Right atrium auricular region (tissue), 2 donors: ENCODE results near the gene SLC23A1. TPM values are rescaled to one million over a fixed set of nuclear protein-coding genes. Genes with fewer than 3 reads are reported as not detected.
"Not testable (repeated sequence)": the region's sequence is repeated elsewhere in the genome, so short reads cannot be mapped to it uniquely, and the experiment has no call there.

Experiments
- DNase-seq: peaks from one replicate; pipeline ENCODE4 v3.0.0-alpha.2; 2019; ENCODE audit warnings: low spot score
- H3K27ac ChIP-seq, 2 donors: fragments of 200-600 bp; sonication (generic); 1 replicate in 1 of 2; 2 replicates in 1 of 2; pipeline ENCODE4 v1.5.1; 2016 to 2019
- H3K27me3 ChIP-seq, 2 donors: fragments of 200-600 bp; sonication (generic); one replicate each; pipeline versions ENCODE4 v1.5.1 to v1.6.0; 2017 to 2019
- H3K36me3 ChIP-seq: fragments of 200-600 bp; sonication (generic); one replicate; pipeline ENCODE4 v1.5.1; 2016
- H3K4me1 ChIP-seq, 2 donors: fragments of 200-600 bp; sonication (generic); one replicate each; pipeline versions ENCODE4 v1.5.1 to v1.6.0; 2017 to 2019
- H3K4me3 ChIP-seq, 2 donors: fragments of 200-600 bp; sonication (generic); 1 replicate in 1 of 2; 2 replicates in 1 of 2; pipeline ENCODE4 v1.5.1; 2017 to 2019; ENCODE audit warnings: mild to moderate bottlenecking in 1 of 2, moderate library complexity in 1 of 2
- H3K9me3 ChIP-seq, 2 donors: fragments of 200-600 bp; sonication (generic); one replicate each; pipeline ENCODE4 v1.5.1; 2019
- total RNA-seq, 2 donors: library from RNA; depleted of rRNA; stranded (reverse); fragments of >200 nt; gene quantifications; one replicate each; pipeline ENCODE4 v1.1.0, GENCODE V29; 2016
- TF ChIP-seq, protein P1 (sequence below), 2 donors: fragments of 200-600 bp; sonication (generic); IDR thresholded peaks; one replicate each; pipeline ENCODE4 v1.5.1; 2019; ENCODE audit warnings: antibody characterized with exemption in 2 of 2

The SLC23A1 gene
- total RNA-seq, 2 donors from 2014 or later, result not detected

- no peak overlapping the region for H3K4me3 ChIP-seq
- peaks cover 0 to 28% of the 10 kb centered on the region in 2 donors for H3K4me1 ChIP-seq
- H3K36me3 ChIP-seq, result no peaks in the 10 kb centered on the region
- no peak for DNase-seq
- no peaks in the 10 kb centered on the region for H3K27me3 ChIP-seq
- TF ChIP-seq, protein P1, sequence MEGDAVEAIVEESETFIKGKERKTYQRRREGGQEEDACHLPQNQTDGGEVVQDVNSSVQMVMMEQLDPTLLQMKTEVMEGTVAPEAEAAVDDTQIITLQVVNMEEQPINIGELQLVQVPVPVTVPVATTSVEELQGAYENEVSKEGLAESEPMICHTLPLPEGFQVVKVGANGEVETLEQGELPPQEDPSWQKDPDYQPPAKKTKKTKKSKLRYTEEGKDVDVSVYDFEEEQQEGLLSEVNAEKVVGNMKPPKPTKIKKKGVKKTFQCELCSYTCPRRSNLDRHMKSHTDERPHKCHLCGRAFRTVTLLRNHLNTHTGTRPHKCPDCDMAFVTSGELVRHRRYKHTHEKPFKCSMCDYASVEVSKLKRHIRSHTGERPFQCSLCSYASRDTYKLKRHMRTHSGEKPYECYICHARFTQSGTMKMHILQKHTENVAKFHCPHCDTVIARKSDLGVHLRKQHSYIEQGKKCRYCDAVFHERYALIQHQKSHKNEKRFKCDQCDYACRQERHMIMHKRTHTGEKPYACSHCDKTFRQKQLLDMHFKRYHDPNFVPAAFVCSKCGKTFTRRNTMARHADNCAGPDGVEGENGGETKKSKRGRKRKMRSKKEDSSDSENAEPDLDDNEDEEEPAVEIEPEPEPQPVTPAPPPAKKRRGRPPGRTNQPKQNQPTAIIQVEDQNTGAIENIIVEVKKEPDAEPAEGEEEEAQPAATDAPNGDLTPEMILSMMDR (IDR thresholded peaks at IDR 0.05), result no peak
- H3K27ac ChIP-seq, result no peak overlapping the region
- H3K9me3 ChIP-seq, result no peaks in the 10 kb centered on the region
These were observed 28.1 kb upstream of the SLC23A1 start for GRCh38 chr5:139410993-139411828.

DNA sequence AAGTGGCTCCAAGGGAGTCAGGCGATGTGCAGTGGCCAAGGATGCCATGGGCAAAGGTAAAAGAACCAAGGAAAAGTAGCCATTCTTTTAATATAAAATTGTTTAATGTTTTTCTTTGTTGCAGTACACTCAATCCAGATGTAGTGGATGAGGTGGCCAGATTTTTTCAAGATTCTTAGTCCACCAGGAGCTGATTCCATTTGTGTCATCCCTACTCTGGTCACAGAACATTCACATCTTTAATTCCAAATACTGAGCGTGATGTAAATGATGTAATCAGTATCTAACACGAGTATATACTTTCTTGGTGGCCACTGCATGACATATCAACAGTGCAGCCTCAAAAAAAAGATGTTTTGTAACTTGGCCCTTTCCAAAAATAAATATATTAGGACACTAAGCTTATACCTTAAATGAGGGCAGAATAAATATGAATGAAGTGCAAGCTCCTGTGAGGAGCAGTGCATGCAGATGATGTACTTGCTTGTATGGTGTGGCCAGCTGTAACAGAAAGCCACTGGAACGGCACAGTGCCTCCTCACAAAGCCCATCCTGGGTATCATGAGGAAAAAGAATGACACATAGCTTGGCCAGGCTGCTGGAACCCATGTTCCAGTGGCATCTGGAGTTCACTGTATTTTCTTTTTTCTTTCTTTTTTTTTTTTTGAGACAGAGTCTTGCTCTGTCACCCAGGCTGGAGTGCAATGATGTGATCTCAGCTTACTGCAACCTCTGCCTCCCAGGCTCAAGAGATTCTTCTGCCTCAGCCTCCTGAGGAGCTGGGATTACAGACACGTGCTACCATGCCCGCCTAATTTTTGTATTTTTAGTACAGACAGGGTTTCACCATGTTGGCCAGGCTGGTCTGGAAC lies 27.3 kb upstream of the SLC23A1 start:
- DNase-seq, result no peak
- H3K4me3 ChIP-seq, result no peak overlapping the region
- peaks cover 0 to 20% of the 10 kb centered on the region in 2 donors for H3K4me1 ChIP-seq
- no peaks in the 10 kb centered on the region for H3K27me3 ChIP-seq
- H3K27ac ChIP-seq, result no peak overlapping the region
- no peaks in the 10 kb centered on the region for H3K36me3 ChIP-seq
- TF ChIP-seq, protein P1 (IDR thresholded peaks at IDR 0.05), result no peak
- no peaks in the 10 kb centered on the region for H3K9me3 ChIP-seq

- not testable (repeated sequence) for DNase-seq, H3K36me3 ChIP-seq, H3K27ac ChIP-seq, H3K9me3 ChIP-seq, H3K27me3 ChIP-seq, H3K4me3 ChIP-seq
- peaks cover 2 to 14% of the 10 kb centered on the region in 2 donors for H3K4me1 ChIP-seq
These were observed 26.0 kb upstream of the SLC23A1 start for GRCh38 chr5:139409116-139409515.

GRCh38 chr5:139408191-139408590 lies 25.1 kb upstream of the SLC23A1 start:
- Histone ChIP-seq H3K4me1 (peaks cover 4 to 12% of the 10 kb centered on the region in 2 donors), H3K27me3 (no peaks in the 10 kb centered on the region), H3K9me3 (no peaks in the 10 kb centered on the region), H3K27ac (no peak overlapping the region), H3K36me3 (no peaks in the 10 kb centered on the region), H3K4me3 (no peak overlapping the region)
- TF ChIP-seq, protein P1 (IDR thresholded peaks at IDR 0.05), result no peak
- no peak for DNase-seq

DNA sequence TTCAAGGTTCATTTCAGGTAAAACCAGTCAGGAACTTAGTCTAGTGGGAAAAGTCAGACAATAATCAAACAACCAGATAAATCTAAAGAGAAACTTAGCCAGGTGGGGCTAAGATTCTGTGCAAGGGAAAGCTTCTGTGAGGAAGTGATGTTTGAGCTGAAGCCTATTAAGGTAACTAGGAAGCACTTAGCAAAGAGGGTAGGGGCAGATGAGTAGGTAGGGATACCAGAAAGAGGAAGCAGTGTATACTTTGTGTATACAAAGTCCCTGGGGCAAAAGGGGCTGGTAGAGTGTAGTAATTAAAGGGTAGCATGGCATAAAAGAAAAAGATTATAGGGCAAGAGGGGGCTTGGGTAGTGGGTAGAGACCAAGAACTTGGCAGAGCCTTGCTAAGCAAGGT lies 24.4 kb upstream of the SLC23A1 start:
- Histone ChIP-seq H3K4me3 (no peak overlapping the region), H3K27ac (no peak overlapping the region), H3K27me3 (no peaks in the 10 kb centered on the region), H3K9me3 (no peaks in the 10 kb centered on the region), H3K4me1 (peaks cover 4 to 19% of the 10 kb centered on the region in 2 donors), H3K36me3 (no peaks in the 10 kb centered on the region)
- TF ChIP-seq, protein P1 (IDR thresholded peaks at IDR 0.05), result no peak
- no peak for DNase-seq

DNA sequence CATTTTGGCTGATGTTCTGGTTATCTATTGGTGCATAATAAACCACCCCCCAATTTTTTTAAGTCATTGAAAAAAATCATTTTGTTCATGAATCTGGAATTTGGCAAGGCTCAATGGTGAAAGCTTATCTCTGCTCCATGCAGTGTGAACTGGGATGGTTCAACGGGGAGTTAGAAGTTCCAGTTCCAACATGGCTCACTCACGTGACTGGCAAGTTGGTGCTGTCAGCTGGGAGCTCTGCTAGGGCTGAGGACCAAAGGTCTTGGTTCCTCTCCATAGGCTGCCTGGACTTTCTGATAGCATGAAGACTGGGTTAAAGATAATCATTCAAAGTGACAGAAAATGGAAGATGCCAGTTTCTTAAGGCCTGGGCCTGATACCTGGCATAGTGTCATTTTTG lies 23.9 kb upstream of the SLC23A1 start:
- no peak for DNase-seq
- TF ChIP-seq, protein P1 (IDR thresholded peaks at IDR 0.05), result no peak
- no peaks in the 10 kb centered on the region for H3K27me3 ChIP-seq
- H3K4me1 ChIP-seq, result peaks cover 4 to 21% of the 10 kb centered on the region in 2 donors
- H3K4me3 ChIP-seq, result no peak overlapping the region
- H3K36me3 ChIP-seq, result no peaks in the 10 kb centered on the region
- no peak overlapping the region for H3K27ac ChIP-seq
- H3K9me3 ChIP-seq, result no peaks in the 10 kb centered on the region
